HEK293T (cell line): ENCODE data around the gene TBC1D22B.

ENCODE experiments used
- CTCF ChIA-PET: fragments of 350-600 bp; formaldehyde crosslinking; extraction: SDS; loops from one replicate; lab custom pipeline; 2021; ENCODE audit warnings: antibody characterized with exemption, inconsistent platforms; lab: Yijun Ruan, JAX
- POLR2A ChIA-PET: fragments of 350-600 bp; formaldehyde crosslinking; extraction: SDS; loops from one replicate; lab custom pipeline; 2020; ENCODE audit warnings: antibody characterized with exemption, inconsistent platforms; lab: Yijun Ruan, JAX
- DNase-seq: peaks from one replicate; pipeline ENCODE4 v3.0.0; 2012; ENCODE audit warnings: mixed read lengths; ENCODE audit errors: extremely low spot score
- ARNT ChIP-seq: fragments of 450-650 bp; IDR thresholded peaks from 2 replicates; pipeline ENCODE4 v1.6.1; 2017; ENCODE audit warnings: mild to moderate bottlenecking
- BHLHE40 ChIP-seq: fragments of 450-650 bp; IDR thresholded peaks from 2 replicates; pipeline ENCODE4 v1.6.1; 2016; ENCODE audit warnings: mild to moderate bottlenecking, moderate library complexity, borderline replicate concordance
- CTBP1 ChIP-seq: fragments of 450-650 bp; IDR thresholded peaks from 2 replicates; pipeline ENCODE4 v1.6.1; 2016; ENCODE audit warnings: borderline replicate concordance
- ELF4 ChIP-seq: fragments of 450-650 bp; IDR thresholded peaks from 2 replicates; pipeline ENCODE4 v1.6.1; 2017; ENCODE audit warnings: antibody characterized with exemption
- FOXA1 ChIP-seq: fragments of 450-650 bp; IDR thresholded peaks from 2 replicates; pipeline ENCODE4 v1.6.1; 2016; ENCODE audit warnings: mild to moderate bottlenecking
- FOXK2 ChIP-seq: fragments of 450-650 bp; IDR thresholded peaks from 2 replicates; pipeline ENCODE4 v1.6.1; 2016; ENCODE audit warnings: mild to moderate bottlenecking
- FOXM1 ChIP-seq: fragments of 450-650 bp; IDR thresholded peaks from 2 replicates; pipeline ENCODE4 v1.6.1; 2017; ENCODE audit warnings: mild to moderate bottlenecking, borderline replicate concordance
- HDGF ChIP-seq: fragments of 450-650 bp; IDR thresholded peaks from 2 replicates; pipeline ENCODE4 v1.6.1; 2017; ENCODE audit warnings: antibody characterized with exemption, borderline replicate concordance
- L3MBTL2 ChIP-seq: fragments of 450-650 bp; conservative IDR thresholded peaks from 2 replicates; pipeline ENCODE4 v1.6.1; 2016; ENCODE audit warnings: mild to moderate bottlenecking
- LEF1 ChIP-seq: fragments of 450-650 bp; IDR thresholded peaks from 2 replicates; pipeline ENCODE4 v1.6.1; 2017; ENCODE audit warnings: mild to moderate bottlenecking, borderline replicate concordance
- NFRKB ChIP-seq: fragments of 450-650 bp; IDR thresholded peaks from 2 replicates; pipeline ENCODE4 v1.6.1; 2016; ENCODE audit warnings: mild to moderate bottlenecking, moderate library complexity
- SP1 ChIP-seq: fragments of 450-650 bp; IDR thresholded peaks from 2 replicates; pipeline ENCODE4 v1.6.1; 2017
- SUZ12 ChIP-seq: fragments of 450-650 bp; IDR thresholded peaks from 2 replicates; pipeline ENCODE4 v1.6.1; 2016; ENCODE audit warnings: mild to moderate bottlenecking
- TARDBP ChIP-seq: fragments of 450-650 bp; IDR thresholded peaks from 2 replicates; pipeline ENCODE4 v1.6.1; 2016
- ZNF384 ChIP-seq: fragments of 450-650 bp; IDR thresholded peaks from 2 replicates; pipeline ENCODE4 v1.6.1; 2016
- TF ChIP-seq, protein P1 (sequence below): fragments of 450-650 bp; IDR thresholded peaks from 2 replicates; pipeline ENCODE4 v1.6.1; 2016

The TBC1D22B gene

DNA sequence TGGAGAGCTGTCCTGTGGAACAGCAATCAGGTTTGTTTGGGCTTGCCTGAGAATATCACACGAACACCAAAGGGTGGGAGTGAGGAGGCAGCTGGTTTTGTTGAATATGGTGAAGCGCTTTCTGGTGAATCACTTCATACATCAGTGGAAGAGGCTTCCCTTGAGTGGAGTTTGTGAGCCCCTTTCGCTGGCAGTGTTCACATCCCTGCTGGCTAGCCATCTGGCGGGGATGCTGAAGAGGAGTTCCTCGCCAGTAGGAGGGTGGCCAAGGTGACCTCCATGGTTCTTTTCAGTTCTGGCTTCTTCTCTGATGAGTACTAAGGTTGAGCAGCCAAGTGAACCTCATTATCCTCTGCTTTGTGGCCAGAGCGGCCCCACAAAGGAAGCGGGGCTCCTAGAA lies 58.5 kb downstream of the TBC1D22B start:
- CTCF ChIA-PET = interaction anchor here (2.7 kb wide), 1 partner anchor 9 kb away, joined by 7 read pairs; no protein-coding TSS in a partner anchor
- no peak for DNase-seq
- TF ChIP-seq BHLHE40 (no peak), NFRKB (no peak)
- TF ChIP-seq, protein P1, sequence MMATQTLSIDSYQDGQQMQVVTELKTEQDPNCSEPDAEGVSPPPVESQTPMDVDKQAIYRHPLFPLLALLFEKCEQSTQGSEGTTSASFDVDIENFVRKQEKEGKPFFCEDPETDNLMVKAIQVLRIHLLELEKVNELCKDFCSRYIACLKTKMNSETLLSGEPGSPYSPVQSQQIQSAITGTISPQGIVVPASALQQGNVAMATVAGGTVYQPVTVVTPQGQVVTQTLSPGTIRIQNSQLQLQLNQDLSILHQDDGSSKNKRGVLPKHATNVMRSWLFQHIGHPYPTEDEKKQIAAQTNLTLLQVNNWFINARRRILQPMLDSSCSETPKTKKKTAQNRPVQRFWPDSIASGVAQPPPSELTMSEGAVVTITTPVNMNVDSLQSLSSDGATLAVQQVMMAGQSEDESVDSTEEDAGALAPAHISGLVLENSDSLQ = no peak
- POLR2A ChIA-PET = no interaction called here

GRCh38 chr6:37317312-37318038 lies 59.9 kb downstream of the TBC1D22B start:
- CTCF ChIA-PET = no interaction called here
- TF ChIP-seq, protein P1 = no peak
- TF ChIP-seq ZNF384 = no peak
- no peak for TF ChIP-seq BHLHE40
- no peak for TF ChIP-seq ARNT
- no peak for TF ChIP-seq LEF1
- TF ChIP-seq HDGF = no peak
- TF ChIP-seq ELF4 = no peak
- no peak for TF ChIP-seq TARDBP
- no peak for TF ChIP-seq CTBP1
- TF ChIP-seq NFRKB = no peak
- no peak for TF ChIP-seq FOXM1
- no peak for TF ChIP-seq L3MBTL2
- no peak for TF ChIP-seq SUZ12
- no peak for TF ChIP-seq FOXK2
- TF ChIP-seq FOXA1 = no peak
- TF ChIP-seq SP1 = no peak

DNA sequence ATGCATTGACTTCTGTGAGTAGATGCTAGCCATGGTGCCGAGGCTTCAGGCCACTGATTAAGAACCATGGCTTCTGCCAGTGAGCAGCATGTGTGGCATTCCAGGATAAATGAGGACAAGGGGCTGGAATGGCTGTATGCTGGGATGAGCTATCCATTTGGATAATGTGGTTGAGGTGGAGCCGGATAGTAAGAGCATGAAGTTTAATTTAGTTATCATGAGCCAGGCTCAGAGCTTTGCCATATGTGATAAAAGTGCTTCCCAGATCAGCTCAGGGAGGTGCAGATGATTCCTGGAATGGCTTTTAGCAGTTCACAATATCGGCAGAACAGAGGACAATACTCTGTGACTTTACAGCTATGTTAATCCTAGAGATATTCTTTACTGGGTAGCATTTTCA lies 61.6 kb downstream of the TBC1D22B start:
- CTCF ChIA-PET = no interaction called here
- DNase-seq = no peak

More at GRCh38 chr6:37317312-37318038, 59.9 kb downstream of the TBC1D22B start:
- POLR2A ChIA-PET = no interaction called here
- DNase-seq = no peak

DNA sequence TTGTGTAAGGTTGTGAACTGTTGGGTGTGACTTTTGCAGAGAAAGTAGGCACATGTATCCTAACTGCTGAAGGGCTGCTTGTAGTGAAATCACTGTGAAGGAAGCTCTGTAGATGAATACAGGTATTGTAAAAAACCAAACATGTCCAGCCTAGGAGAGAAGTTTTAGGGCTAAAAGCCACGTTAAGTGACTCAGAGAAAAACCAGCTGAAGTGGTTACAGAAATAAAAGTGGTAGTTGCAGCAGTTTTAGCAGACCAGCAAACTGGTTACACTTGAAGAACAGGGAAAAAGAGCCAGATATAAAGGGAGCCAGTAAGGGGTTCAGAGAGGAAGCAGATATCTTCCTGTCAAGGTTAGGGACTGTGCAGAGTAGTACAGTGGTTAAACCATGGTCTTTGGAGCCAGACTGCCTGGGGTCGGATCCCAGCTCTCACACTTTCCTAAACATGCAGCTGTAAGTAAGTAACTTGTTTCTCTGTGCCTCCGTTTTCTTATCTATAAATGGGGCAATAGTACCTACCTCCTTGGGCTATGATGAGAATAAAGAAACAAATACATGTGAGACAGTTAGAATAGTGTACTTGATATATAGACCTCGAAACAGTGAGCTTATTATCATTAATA lies 62.4 kb downstream of the TBC1D22B start:
- TF ChIP-seq LEF1 = no peak
- TF ChIP-seq, protein P1 = no peak
- TF ChIP-seq FOXK2 = no peak
- TF ChIP-seq SP1 = no peak
- no peak for TF ChIP-seq ZNF384
- TF ChIP-seq FOXM1 = no peak
- TF ChIP-seq L3MBTL2 = no peak
- TF ChIP-seq NFRKB = no peak
- TF ChIP-seq ARNT = no peak
- no peak for TF ChIP-seq HDGF
- TF ChIP-seq ELF4 = no peak
- no peak for TF ChIP-seq TARDBP
- TF ChIP-seq CTBP1 = no peak
- no peak for TF ChIP-seq FOXA1
- no peak for TF ChIP-seq SUZ12
- no peak for TF ChIP-seq BHLHE40
- no peak for DNase-seq
- ChIA-PET POLR2A (no interaction called here), CTCF (interaction anchor here (0.6 kb wide), 1 partner anchor 158 kb away, joined by 3 read pairs; no protein-coding TSS in a partner anchor)

More for the DNA sequence above, 61.6 kb downstream of the TBC1D22B start:
- POLR2A ChIA-PET = no interaction called here
- TF ChIP-seq LEF1 (no peak), SP1 (no peak), SUZ12 (no peak), FOXM1 (no peak), CTBP1 (no peak), NFRKB (no peak), HDGF (no peak), BHLHE40 (no peak), TARDBP (no peak), FOXK2 (no peak), FOXA1 (no peak), ARNT (no peak), ELF4 (no peak), ZNF384 (no peak)
- TF ChIP-seq, protein P1 = no peak

DNA sequence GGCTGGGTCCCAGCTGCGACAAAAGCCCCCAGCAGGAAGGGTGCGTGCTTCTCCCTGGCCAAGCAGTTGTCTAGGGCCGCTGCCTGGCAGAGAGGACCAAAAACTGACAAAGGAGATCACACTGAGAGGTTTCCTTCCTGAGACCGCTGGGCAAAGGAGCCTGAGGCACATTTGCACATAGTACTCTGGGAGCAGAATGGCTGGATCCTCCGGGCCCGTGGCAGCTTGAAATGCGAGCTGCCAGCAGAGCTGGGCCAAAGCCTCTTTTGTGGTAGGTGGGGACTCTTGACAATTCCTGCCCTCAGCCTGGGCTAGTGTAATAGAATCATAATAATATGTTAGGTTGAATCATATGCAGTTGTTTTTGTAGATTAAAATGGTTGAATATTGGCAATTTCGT lies 63.1 kb downstream of the TBC1D22B start:
- no peak for DNase-seq
- TF ChIP-seq ZNF384 (no peak), SUZ12 (no peak), TARDBP (no peak), L3MBTL2 (no peak), CTBP1 (no peak), ELF4 (no peak), FOXA1 (no peak), LEF1 (no peak), ARNT (no peak), NFRKB (no peak), SP1 (no peak), BHLHE40 (no peak)
- TF ChIP-seq, protein P1 = no peak
- ChIA-PET CTCF (interaction anchor here (0.6 kb wide), 1 partner anchor 158 kb away, joined by 3 read pairs; no protein-coding TSS in a partner anchor), POLR2A (no interaction called here)
